Mesenchymal stem cell (in vitro differentiated cells and primary cell): ENCODE data around the gene E2F3. TPM values are rescaled to one million over a fixed set of nuclear protein-coding genes. Genes with fewer than 3 reads are reported as not detected.

Source experiments
- DNase-seq: peaks from one replicate; pipeline ENCODE4 v3.0.0-alpha.2; 2013
- H2AFZ ChIP-seq: one replicate; pipeline ENCODE4 v1.6.1; 2013; ENCODE audit warnings: low read depth, mild to moderate bottlenecking, control low read depth, inconsistent platforms, low read length, moderate library complexity
- H2AK5ac ChIP-seq: 2 replicates; pipeline ENCODE4 v1.6.1; 2013; ENCODE audit warnings: low read length, moderate library complexity, mild to moderate bottlenecking, inconsistent platforms; ENCODE audit not compliant: severe bottlenecking
- H2BK120ac ChIP-seq: one replicate; pipeline ENCODE4 v1.6.1; 2013; ENCODE audit warnings: low read depth, mild to moderate bottlenecking, inconsistent platforms, low read length, moderate library complexity
- H2BK12ac ChIP-seq, 2 experiments: one replicate each; pipeline ENCODE4 v1.6.1; 2013; ENCODE audit warnings: inconsistent platforms in 2 of 2, low read length in 2 of 2, mild to moderate bottlenecking in 2 of 2, moderate library complexity in 2 of 2, control low read depth in 1 of 2
- H2BK15ac ChIP-seq: one replicate; pipeline ENCODE4 v1.6.1; 2013; ENCODE audit warnings: mild to moderate bottlenecking, low read depth, inconsistent platforms; ENCODE audit not compliant: poor library complexity, severe bottlenecking
- H2BK5ac ChIP-seq: 2 replicates; pipeline ENCODE4 v1.6.1; 2013; ENCODE audit warnings: low read depth, mild to moderate bottlenecking, low read length, control low read depth, inconsistent platforms; ENCODE audit not compliant: poor library complexity, severe bottlenecking
- H3K14ac ChIP-seq, 2 experiments: one replicate each; pipeline ENCODE4 v1.6.1; 2013; ENCODE audit warnings: inconsistent platforms in 2 of 2, low read length in 2 of 2, control low read depth in 1 of 2, mild to moderate bottlenecking in 1 of 2, moderate library complexity in 1 of 2
- H3K18ac ChIP-seq, 2 experiments: one replicate each; pipeline ENCODE4 v1.6.1; 2013; ENCODE audit warnings: inconsistent platforms in 2 of 2, low read length in 2 of 2, control low read depth in 1 of 2, low read depth in 1 of 2, mild to moderate bottlenecking in 1 of 2
- H3K23ac ChIP-seq, 2 experiments: one replicate each; pipeline ENCODE4 v1.6.1; 2013; ENCODE audit warnings: inconsistent platforms in 2 of 2, low read length in 2 of 2, mild to moderate bottlenecking in 2 of 2, moderate library complexity in 2 of 2, control low read depth in 1 of 2
- H3K27ac ChIP-seq: 2 replicates; pipeline ENCODE4 v1.5.1; 2013; ENCODE audit warnings: mild to moderate bottlenecking, moderate library complexity, low read length, control low read depth, inconsistent platforms; ENCODE audit not compliant: poor library complexity, severe bottlenecking
- H3K27me3 ChIP-seq, 2 experiments: 2 replicates each; pipeline versions ENCODE4 v1.6.1 to v1.7.0; 2013; ENCODE audit warnings: low read length in 2 of 2, mild to moderate bottlenecking in 2 of 2, moderate library complexity in 2 of 2, control low read depth in 1 of 2, inconsistent platforms in 1 of 2; ENCODE audit not compliant: control insufficient read depth in 1 of 2, insufficient read depth in 1 of 2
- H3K36me3 ChIP-seq, 2 experiments: 2 replicates each; pipeline versions ENCODE4 v1.6.1 to v1.7.0; 2013; ENCODE audit warnings: low read length in 2 of 2, control low read depth in 1 of 2, inconsistent platforms in 1 of 2, low read depth in 1 of 2, mild to moderate bottlenecking in 1 of 2; ENCODE audit not compliant: insufficient read depth in 2 of 2, control insufficient read depth in 1 of 2
- H3K4ac ChIP-seq, 2 experiments: one replicate each; pipeline ENCODE4 v1.6.1; 2013; ENCODE audit warnings: inconsistent platforms in 2 of 2, low read length in 2 of 2, mild to moderate bottlenecking in 2 of 2, moderate library complexity in 2 of 2, control low read depth in 1 of 2, low read depth in 1 of 2
- H3K4me1 ChIP-seq: 2 replicates; pipeline ENCODE4 v1.6.1; 2013; ENCODE audit warnings: low read depth, low read length, control low read depth; ENCODE audit not compliant: control insufficient read depth, insufficient read depth
- H3K4me2 ChIP-seq: 2 replicates; pipeline ENCODE4 v1.6.1; 2013; ENCODE audit warnings: low read length, mild to moderate bottlenecking, inconsistent platforms; ENCODE audit not compliant: poor library complexity, severe bottlenecking
- H3K4me3 ChIP-seq, 2 experiments: 2 replicates each; pipeline versions ENCODE4 v1.5.1 to v1.7.0; 2013; ENCODE audit warnings: low read length in 2 of 2, mild to moderate bottlenecking in 2 of 2, control low read depth in 1 of 2, low read depth in 1 of 2; ENCODE audit not compliant: insufficient read depth in 1 of 2
- H3K79me1 ChIP-seq: replicated peaks from 2 replicates; pipeline ENCODE4 v1.6.1; 2013; ENCODE audit warnings: mild to moderate bottlenecking, control low read depth, low read length, inconsistent platforms; ENCODE audit not compliant: poor library complexity, severe bottlenecking
- H3K9ac ChIP-seq: 2 replicates; pipeline ENCODE4 v1.7.0; 2013; ENCODE audit warnings: mild to moderate bottlenecking, low read length, moderate library complexity
- H3K9me3 ChIP-seq: 2 replicates; pipeline ENCODE4 v1.7.0; 2013; ENCODE audit warnings: mild to moderate bottlenecking, low read length; ENCODE audit not compliant: control insufficient read depth
- H4K8ac ChIP-seq: one replicate; pipeline ENCODE4 v1.6.1; 2013; ENCODE audit warnings: inconsistent platforms, mild to moderate bottlenecking, low read length, moderate library complexity
- H4K91ac ChIP-seq: one replicate; pipeline ENCODE4 v1.6.1; 2013; ENCODE audit warnings: mild to moderate bottlenecking, low read length, inconsistent platforms
- WGBS: methylation state at CpG from one replicate; pipeline ENCODE4 v1.1.7; 2013; ENCODE audit warnings: mixed read lengths; 5-methylcytosine and 5-hydroxymethylcytosine counted together
- small RNA-seq: library from polyadenylated mRNA; stranded (forward); fragments of <200 nt; extraction: miRNeasy Mini kit (QIAGEN cat#:217004); gene quantifications from one replicate; pipeline ENCODE3, GENCODE V24; 2013; ENCODE audit warnings: low read depth

The E2F3 gene

GRCh38 chr6:20542927-20543602 is 141.4 kb downstream of the E2F3 start:
- Histone ChIP-seq H2BK5ac (no peak overlapping the region), H3K27ac (no peak overlapping the region), H3K9me3 (no peaks in the 10 kb centered on the region), H3K79me1 (peaks cover 30% of the 10 kb centered on the region), H2AFZ (no peak overlapping the region), H4K91ac (no peak overlapping the region), H2BK15ac (no peak overlapping the region), H3K14ac (no peak overlapping the region), H3K18ac (no peak overlapping the region), H3K27me3 (no peaks in the 10 kb centered on the region), H2BK120ac (no peak overlapping the region), H3K4me1 (peaks cover 4% of the 10 kb centered on the region), H3K4ac (no peak overlapping the region), H3K4me2 (no peak overlapping the region), H3K9ac (peak overlapping the region; percentile 29), H2AK5ac (no peak overlapping the region), H4K8ac (no peak overlapping the region), H3K23ac (no peak overlapping the region), H2BK12ac (no peak overlapping the region), H3K36me3 (peaks cover 4 to 17% of the 10 kb centered on the region in 2 experiments), H3K4me3 (no peak overlapping the region)
- peak; percentile 62 for DNase-seq
- 56% methylated on average over 1 of the region's 2 CpGs for WGBS

Small RNA genes lying within 50 kb of the gene (small RNA-seq; reads per million reads assigned to genes)
- gene RF00019 (not detected), gene RNU6-141P (not detected)
